ENCODE data around the gene FHOD3.

The FHOD3 gene

DNA sequence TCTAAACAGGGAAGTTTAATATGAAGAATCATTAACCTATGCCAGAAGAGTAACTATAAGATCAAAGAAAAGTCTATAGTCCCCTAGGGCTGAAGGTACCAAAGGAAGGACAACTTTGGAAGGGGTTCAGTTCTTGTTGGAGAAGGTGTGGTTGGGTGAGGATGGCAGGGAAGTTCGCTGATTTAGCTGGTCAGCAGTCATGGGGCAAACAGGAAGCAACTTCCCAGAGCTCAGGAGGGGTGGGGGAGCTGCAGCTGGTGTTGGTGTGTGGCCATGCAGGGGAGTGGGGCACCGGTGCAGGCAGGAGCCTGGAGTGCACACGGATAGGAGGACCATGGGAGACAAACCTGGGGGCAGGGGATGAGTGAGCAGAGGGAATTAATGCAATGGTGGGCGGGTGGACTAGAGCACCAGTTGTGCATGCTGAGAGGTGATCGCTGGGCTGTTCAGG, 34.0 kb downstream of the FHOD3 start:
- Histone ChIP-seq H3K4me1 (ENCODE audit: control insufficient read depth, insufficient read depth, low read length, unreplicated experiment) (no peaks in the 10 kb centered on the region), H3K27ac (ENCODE audit: low read depth, low read length) (no peak overlapping the region), H2AFZ (ENCODE audit: low read length, unreplicated experiment) (no peak overlapping the region), H3K36me3 (ENCODE audit: insufficient read depth, low read length) (no peaks in the 10 kb centered on the region), H3K4me3 (ENCODE audit: low read depth, low read length) (no peak overlapping the region), H3K79me2 (ENCODE audit: control insufficient read depth, insufficient read depth, low read length, unreplicated experiment) (no peaks in the 10 kb centered on the region), H3K27me3 (ENCODE audit: insufficient read depth, low read length) (peaks cover 13% of the 10 kb centered on the region; the same call in 1 of the 2 replicates)

GRCh38 chr18:36333414-36333813, 35.9 kb downstream of the FHOD3 start:
- no peaks in the 10 kb centered on the region for H3K36me3 ChIP-seq (ENCODE audit: insufficient read depth, low read length)
- no peak overlapping the region for H3K4me3 ChIP-seq (ENCODE audit: low read depth, low read length)
- no peak overlapping the region for H3K27ac ChIP-seq (ENCODE audit: low read depth, low read length)
- H2AFZ ChIP-seq (ENCODE audit: low read length, unreplicated experiment) = no peak overlapping the region
- no peaks in the 10 kb centered on the region; the same call in 1 of the 2 replicates for H3K27me3 ChIP-seq (ENCODE audit: insufficient read depth, low read length)
- no peaks in the 10 kb centered on the region for H3K4me1 ChIP-seq (ENCODE audit: control insufficient read depth, insufficient read depth, low read length, unreplicated experiment)
- H3K79me2 ChIP-seq (ENCODE audit: control insufficient read depth, insufficient read depth, low read length, unreplicated experiment) = no peaks in the 10 kb centered on the region

DNA sequence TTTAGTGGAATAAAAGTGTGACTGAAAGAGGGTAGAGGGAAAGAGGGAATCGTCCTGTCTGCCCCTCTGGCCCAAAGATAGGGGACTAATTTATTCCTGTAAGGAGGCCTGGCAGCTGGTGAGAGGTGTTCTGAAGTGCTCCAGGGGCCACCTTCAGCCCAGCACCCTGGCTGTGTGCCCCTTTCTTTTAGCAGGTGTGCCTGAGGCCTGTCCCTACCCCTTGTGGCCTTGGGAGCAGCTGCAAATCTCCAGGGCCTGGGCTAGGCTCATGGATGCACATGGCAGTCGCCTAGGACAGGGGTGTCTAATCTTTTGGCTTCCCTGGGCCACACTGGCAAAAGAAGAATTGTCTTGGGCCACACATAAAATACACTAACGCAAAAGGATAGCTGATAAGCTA, 37.3 kb downstream of the FHOD3 start:
- Histone ChIP-seq H3K4me3 (ENCODE audit: low read depth, low read length) (no peak overlapping the region), H3K79me2 (ENCODE audit: control insufficient read depth, insufficient read depth, low read length, unreplicated experiment) (no peaks in the 10 kb centered on the region), H3K36me3 (ENCODE audit: insufficient read depth, low read length) (no peaks in the 10 kb centered on the region), H3K4me1 (ENCODE audit: control insufficient read depth, insufficient read depth, low read length, unreplicated experiment) (no peaks in the 10 kb centered on the region), H3K27ac (ENCODE audit: low read depth, low read length) (no peak overlapping the region), H3K27me3 (ENCODE audit: insufficient read depth, low read length) (no peaks in the 10 kb centered on the region; the same call in 1 of the 2 replicates), H2AFZ (ENCODE audit: low read length, unreplicated experiment) (no peak overlapping the region)

- Histone ChIP-seq H3K27me3 (ENCODE audit: insufficient read depth, low read length) (no peaks in the 10 kb centered on the region; the same call in 1 of the 2 replicates), H3K27ac (ENCODE audit: low read depth, low read length) (no peak overlapping the region), H3K4me1 (ENCODE audit: control insufficient read depth, insufficient read depth, low read length, unreplicated experiment) (no peaks in the 10 kb centered on the region), H3K79me2 (ENCODE audit: control insufficient read depth, insufficient read depth, low read length, unreplicated experiment) (no peaks in the 10 kb centered on the region), H3K4me3 (ENCODE audit: low read depth, low read length) (no peak overlapping the region), H2AFZ (ENCODE audit: low read length, unreplicated experiment) (no peak overlapping the region), H3K36me3 (ENCODE audit: insufficient read depth, low read length) (no peaks in the 10 kb centered on the region)
Observed at GRCh38 chr18:36335476-36336279, 38.2 kb downstream of the FHOD3 start.

DNA sequence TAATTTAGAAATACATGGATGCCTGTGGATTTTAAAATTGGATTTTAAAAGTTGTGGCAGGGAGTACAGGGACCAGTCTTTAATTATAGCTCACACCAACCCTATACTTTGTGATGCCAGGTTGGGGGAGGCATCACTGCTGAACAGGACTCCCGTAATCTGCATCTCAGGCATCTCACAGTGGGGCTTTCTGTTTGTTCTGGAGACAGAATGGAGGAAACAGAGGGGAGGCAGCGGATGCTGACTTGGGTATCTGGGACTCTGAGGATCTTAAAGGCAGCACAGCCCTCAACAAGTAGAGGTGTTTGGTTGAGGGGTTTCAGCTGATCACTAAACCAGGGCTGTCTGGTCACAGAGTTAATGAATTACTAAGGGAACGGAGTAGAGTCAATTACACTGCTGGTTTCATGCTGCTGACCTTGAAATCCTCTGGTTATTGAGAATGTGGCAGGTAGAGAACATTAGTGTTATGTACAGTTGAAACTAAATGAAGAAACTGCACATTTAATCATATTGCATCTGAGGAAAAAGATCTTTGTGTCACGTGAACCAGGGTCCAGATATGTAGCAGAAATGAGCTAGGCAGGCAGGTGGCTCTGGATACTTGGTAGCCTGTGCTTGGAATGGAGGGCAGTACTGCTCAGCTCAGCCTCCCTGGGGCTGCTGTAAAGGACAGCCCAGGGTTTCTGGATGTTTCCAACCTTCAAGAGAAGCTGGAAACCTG, 40.3 kb downstream of the FHOD3 start:
- peaks cover 4% of the 10 kb centered on the region for H3K27me3 ChIP-seq (ENCODE audit: insufficient read depth, low read length)
- no peak overlapping the region for H3K27ac ChIP-seq (ENCODE audit: low read depth, low read length)
- no peaks in the 10 kb centered on the region for H3K79me2 ChIP-seq (ENCODE audit: control insufficient read depth, insufficient read depth, low read length, unreplicated experiment)
- no peaks in the 10 kb centered on the region for H3K4me1 ChIP-seq (ENCODE audit: control insufficient read depth, insufficient read depth, low read length, unreplicated experiment)
- no peaks in the 10 kb centered on the region for H3K36me3 ChIP-seq (ENCODE audit: insufficient read depth, low read length)
- H2AFZ ChIP-seq (ENCODE audit: low read length, unreplicated experiment) = no peak overlapping the region
- no peak overlapping the region for H3K4me3 ChIP-seq (ENCODE audit: low read depth, low read length)

GRCh38 chr18:36338403-36338933, 41.0 kb downstream of the FHOD3 start:
- Histone ChIP-seq H3K4me1 (ENCODE audit: control insufficient read depth, insufficient read depth, low read length, unreplicated experiment) (no peaks in the 10 kb centered on the region), H3K27me3 (ENCODE audit: insufficient read depth, low read length) (peaks cover 4% of the 10 kb centered on the region), H3K27ac (ENCODE audit: low read depth, low read length) (no peak overlapping the region), H2AFZ (ENCODE audit: low read length, unreplicated experiment) (no peak overlapping the region), H3K79me2 (ENCODE audit: control insufficient read depth, insufficient read depth, low read length, unreplicated experiment) (no peaks in the 10 kb centered on the region), H3K36me3 (ENCODE audit: insufficient read depth, low read length) (no peaks in the 10 kb centered on the region), H3K4me3 (ENCODE audit: low read depth, low read length) (no peak overlapping the region)

GRCh38 chr18:36340246-36340645, 42.7 kb downstream of the FHOD3 start:
- Histone ChIP-seq H3K27ac (ENCODE audit: low read depth, low read length) (no peak overlapping the region), H3K27me3 (ENCODE audit: insufficient read depth, low read length) (peaks cover 4% of the 10 kb centered on the region), H3K36me3 (ENCODE audit: insufficient read depth, low read length) (no peaks in the 10 kb centered on the region), H3K4me1 (ENCODE audit: control insufficient read depth, insufficient read depth, low read length, unreplicated experiment) (no peaks in the 10 kb centered on the region), H2AFZ (ENCODE audit: low read length, unreplicated experiment) (no peak overlapping the region), H3K79me2 (ENCODE audit: control insufficient read depth, insufficient read depth, low read length, unreplicated experiment) (no peaks in the 10 kb centered on the region), H3K4me3 (ENCODE audit: low read depth, low read length) (no peak overlapping the region)

- H3K79me2 ChIP-seq (ENCODE audit: control insufficient read depth, insufficient read depth, low read length, unreplicated experiment) = no peaks in the 10 kb centered on the region
Observed at GRCh38 chr18:36341944-36342343, 44.4 kb downstream of the FHOD3 start.

DNA sequence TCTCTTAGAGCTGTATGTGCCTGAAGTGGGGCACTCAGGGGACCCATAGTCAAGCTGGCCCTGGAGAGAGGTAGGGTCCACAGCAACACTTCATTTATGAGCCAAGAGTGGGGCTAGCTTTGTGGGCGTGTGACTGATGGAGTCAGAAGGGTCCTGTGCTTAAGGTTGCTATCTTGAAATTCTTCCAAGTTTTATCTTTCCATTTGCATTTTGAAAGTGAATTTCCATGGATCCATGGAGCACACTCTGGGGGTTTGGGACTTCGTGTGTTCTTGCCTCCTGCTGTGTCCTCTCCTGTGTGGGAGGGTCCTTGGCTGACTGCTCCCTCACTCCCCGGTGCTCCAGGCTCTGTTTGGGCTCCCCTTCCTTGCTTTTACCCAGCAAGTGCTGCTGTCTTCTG, 50.8 kb downstream of the FHOD3 start:
- H3K36me3 ChIP-seq (ENCODE audit: insufficient read depth, low read length) = no peaks in the 10 kb centered on the region
- no peaks in the 10 kb centered on the region for H3K79me2 ChIP-seq (ENCODE audit: control insufficient read depth, insufficient read depth, low read length, unreplicated experiment)
- peaks cover 12% of the 10 kb centered on the region for H3K4me1 ChIP-seq (ENCODE audit: control insufficient read depth, insufficient read depth, low read length, unreplicated experiment)
- no peak overlapping the region for H3K4me3 ChIP-seq (ENCODE audit: low read depth, low read length)
- H2AFZ ChIP-seq (ENCODE audit: low read length, unreplicated experiment) = no peak overlapping the region
- H3K27ac ChIP-seq (ENCODE audit: low read depth, low read length) = no peak overlapping the region
- no peaks in the 10 kb centered on the region for H3K27me3 ChIP-seq (ENCODE audit: insufficient read depth, low read length)

More at GRCh38 chr18:36341944-36342343, 44.4 kb downstream of the FHOD3 start:
- Histone ChIP-seq H3K4me3 (ENCODE audit: low read depth, low read length) (no peak overlapping the region), H3K27me3 (ENCODE audit: insufficient read depth, low read length) (peaks cover 4% of the 10 kb centered on the region), H3K27ac (ENCODE audit: low read depth, low read length) (no peak overlapping the region), H2AFZ (ENCODE audit: low read length, unreplicated experiment) (no peak overlapping the region), H3K4me1 (ENCODE audit: control insufficient read depth, insufficient read depth, low read length, unreplicated experiment) (no peaks in the 10 kb centered on the region), H3K36me3 (ENCODE audit: insufficient read depth, low read length) (no peaks in the 10 kb centered on the region)

GRCh38 chr18:36348971-36349417, 51.5 kb downstream of the FHOD3 start:
- no peaks in the 10 kb centered on the region for H3K36me3 ChIP-seq (ENCODE audit: insufficient read depth, low read length)
- H3K27ac ChIP-seq (ENCODE audit: low read depth, low read length) = no peak overlapping the region

More at GRCh38 chr18:36348971-36349417, 51.5 kb downstream of the FHOD3 start:
- Histone ChIP-seq H3K79me2 (ENCODE audit: control insufficient read depth, insufficient read depth, low read length, unreplicated experiment) (no peaks in the 10 kb centered on the region), H3K4me3 (ENCODE audit: low read depth, low read length) (no peak overlapping the region), H3K27me3 (ENCODE audit: insufficient read depth, low read length) (no peaks in the 10 kb centered on the region), H2AFZ (ENCODE audit: low read length, unreplicated experiment) (no peak overlapping the region), H3K4me1 (ENCODE audit: control insufficient read depth, insufficient read depth, low read length, unreplicated experiment) (peaks cover 12% of the 10 kb centered on the region)

Measured in ACC112 (cell line).